ENCODE data around the gene MKI67.

DNA sequence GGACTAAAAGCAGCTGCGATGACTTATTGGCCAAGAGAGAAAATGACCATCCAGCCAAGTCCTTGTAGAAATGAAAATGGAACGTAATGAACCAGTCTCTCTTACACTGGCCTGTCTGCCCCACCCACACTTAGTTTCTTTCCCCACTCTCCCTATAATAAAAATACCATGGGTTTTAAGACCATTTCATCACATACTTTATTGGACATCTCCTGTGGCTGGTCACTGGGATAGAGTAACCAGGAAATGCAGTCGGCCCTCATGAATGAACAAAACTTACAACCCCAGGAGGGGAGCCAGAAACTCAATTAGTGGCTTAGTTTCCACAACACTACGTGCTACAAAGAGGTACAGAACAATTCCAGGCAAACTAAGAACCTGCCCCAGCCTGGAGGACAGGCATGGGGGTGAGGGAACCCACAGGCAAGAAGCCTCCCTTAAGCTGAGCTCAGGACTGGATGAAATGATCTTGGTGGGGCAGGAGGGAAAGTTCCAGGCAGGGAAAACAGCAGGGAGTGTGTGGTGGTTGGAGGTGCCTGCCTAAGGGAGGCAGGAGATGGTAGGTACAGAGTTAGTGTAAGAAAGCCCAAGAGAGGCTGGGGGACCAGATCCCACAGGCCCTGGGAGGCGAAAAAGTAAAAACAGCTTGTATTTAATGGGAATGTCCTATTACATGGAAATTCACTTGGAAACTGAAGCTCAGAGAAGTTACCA, 29.6 kb downstream of the MKI67 start:
- TF ChIP-seq, protein P1, sequence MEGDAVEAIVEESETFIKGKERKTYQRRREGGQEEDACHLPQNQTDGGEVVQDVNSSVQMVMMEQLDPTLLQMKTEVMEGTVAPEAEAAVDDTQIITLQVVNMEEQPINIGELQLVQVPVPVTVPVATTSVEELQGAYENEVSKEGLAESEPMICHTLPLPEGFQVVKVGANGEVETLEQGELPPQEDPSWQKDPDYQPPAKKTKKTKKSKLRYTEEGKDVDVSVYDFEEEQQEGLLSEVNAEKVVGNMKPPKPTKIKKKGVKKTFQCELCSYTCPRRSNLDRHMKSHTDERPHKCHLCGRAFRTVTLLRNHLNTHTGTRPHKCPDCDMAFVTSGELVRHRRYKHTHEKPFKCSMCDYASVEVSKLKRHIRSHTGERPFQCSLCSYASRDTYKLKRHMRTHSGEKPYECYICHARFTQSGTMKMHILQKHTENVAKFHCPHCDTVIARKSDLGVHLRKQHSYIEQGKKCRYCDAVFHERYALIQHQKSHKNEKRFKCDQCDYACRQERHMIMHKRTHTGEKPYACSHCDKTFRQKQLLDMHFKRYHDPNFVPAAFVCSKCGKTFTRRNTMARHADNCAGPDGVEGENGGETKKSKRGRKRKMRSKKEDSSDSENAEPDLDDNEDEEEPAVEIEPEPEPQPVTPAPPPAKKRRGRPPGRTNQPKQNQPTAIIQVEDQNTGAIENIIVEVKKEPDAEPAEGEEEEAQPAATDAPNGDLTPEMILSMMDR (IDR thresholded peaks at IDR 0.05) = no peak
- no peak for TF ChIP-seq POLR2AphosphoS5 (IDR thresholded peaks at IDR 0.05; ENCODE audit: low read depth, low read length)

All from Panc1 (cell line).